ENCODE data around the gene TCF7L1.

GRCh38 chr2:85156153-85156552 is 23.0 kb downstream of the TCF7L1 start:
- TF ChIP-seq EZH2 (IDR thresholded peaks at IDR 0.05; ENCODE audit: insufficient read depth, poor library complexity, severe bottlenecking) (no peak), EZH2phosphoT487 (IDR thresholded peaks at IDR 0.05; ENCODE audit: insufficient read depth, low read depth) (no peak)

Data from GM23248 (cell line).